ENCODE data around the gene CAPN11. TPM values are rescaled to one million over a fixed set of nuclear protein-coding genes. Genes with fewer than 3 reads are reported as not detected.

CAPN11 gene
- total RNA-seq, 1 experiment from 2014 or later: not detected

GRCh38 chr6:44178424-44179071, 19.9 kb downstream of the CAPN11 start (continued):
- TF ChIP-seq REST (IDR thresholded peaks at IDR 0.05; ENCODE audit: low read depth) (no peak), MAX (IDR thresholded peaks at IDR 0.05) (no peak), ZNF274 (IDR thresholded peaks at IDR 0.05; ENCODE audit: low read depth, low read length) (no peak)

GRCh38 chr6:44179072-44179536, 20.5 kb downstream of the CAPN11 start:
- Histone ChIP-seq H2AFZ (ENCODE audit: low read depth, low read length, poor library complexity, severe bottlenecking) (no peak overlapping the region), H3K4me1 (ENCODE audit: control insufficient read depth in 1 of 2, insufficient read depth in 2 of 2, low read length in 2 of 2) (peaks cover 0 to 12% of the 10 kb centered on the region in 2 experiments; a peak in 1 of 4 replicates), H3K79me2 (ENCODE audit: insufficient read depth, low read length) (no peaks in the 10 kb centered on the region), H4K20me1 (ENCODE audit: insufficient read depth) (no peaks in the 10 kb centered on the region), H3K9me3 (ENCODE audit: control insufficient read depth in 1 of 2, insufficient read depth in 1 of 2, low read depth in 1 of 2, low read length in 2 of 2) (no peaks in the 10 kb centered on the region), H3K9me2 (ENCODE audit: insufficient read depth) (no peaks in the 10 kb centered on the region), H3K27me3 (ENCODE audit: insufficient read depth, low read length) (no peaks in the 10 kb centered on the region), H3K9ac (ENCODE audit: low read length) (no peak overlapping the region), H3K36me3 (ENCODE audit: control insufficient read depth in 1 of 2, insufficient read depth in 2 of 2, low read length in 2 of 2) (no peaks in the 10 kb centered on the region), H3K27ac (ENCODE audit: low read depth, low read length) (no peak overlapping the region), H3K4me3 (replicated peaks in 1 of 2; ENCODE audit: low read depth in 1 of 2, low read length in 2 of 2) (no peak overlapping the region), H3K4me2 (ENCODE audit: low read length) (no peak overlapping the region)
- intact Hi-C loops (cut with micrococcal nuclease): no loop called here
- POLR2A ChIA-PET: interaction anchor here (0.9 kb wide), 1 partner anchor 18 kb away, joined by 3 read pairs; no protein-coding TSS in a partner anchor
- CTCF ChIA-PET: no interaction called here
- no TSS peak for BruUV-seq (replicated peaks)
- TF ChIP-seq POLR2AphosphoS5 (IDR thresholded peaks at IDR 0.05; ENCODE audit: low read depth, low read length): no peak
- RAD21 ChIA-PET (ENCODE audit: low non-redundant PET in 1 of 2, low total read pairs in 2 of 2, uncharacterized antibody in 2 of 2, unreplicated experiment in 2 of 2): interaction anchor here in 1 of 2 experiments (0.7 kb wide), 1 partner anchor 52 kb away, joined by 3 read pairs; no protein-coding TSS in a partner anchor
- ATAC-seq (no peak), DNase-seq (ENCODE audit: low read depth, low spot score) (no peak)

All from HCT116 (cell line).